T-helper 9 cell (primary cell): ENCODE measurements around the gene ARHGEF18.
A peak's percentile ranks its signal among the peaks of the same experiment; 100 is the strongest.
"Not testable (repeated sequence)": the region's sequence is repeated elsewhere in the genome, so short reads cannot be mapped to it uniquely, and the experiment has no call there.

ENCODE experiments used
- DNase-seq: peaks from one replicate; pipeline ENCODE4 v3.0.0-alpha.2; 2020
- total RNA-seq, 2 donors: gene quantifications; one replicate each; lab custom pipeline; 2026; lab: John Stamatoyannopoulos, UW

Gene ARHGEF18
- total RNA-seq: 361 to 440 reads per million in 2 donors

GRCh38 chr19:7348587-7349230 lies at the start of gene ARHGEF18:
Gene ARHGEF18, plus strand, starts transcription at chr19:7348937. Its CDS starts 13,954 bp downstream, at chr19:7362891.
- no peak for DNase-seq

- no peak for DNase-seq
Measured at GRCh38 chr19:7301525-7301924, 47.2 kb upstream of the ARHGEF18 start.

GRCh38 chr19:7303470-7303869 lies 45.3 kb upstream of the ARHGEF18 start:
- no peak for DNase-seq

- DNase-seq: no peak
Measured at GRCh38 chr19:7304200-7304599, 44.5 kb upstream of the ARHGEF18 start.

- no peak for DNase-seq
Measured at GRCh38 chr19:7307590-7308218, 41.0 kb upstream of the ARHGEF18 start.

GRCh38 chr19:7308327-7308726 lies 40.4 kb upstream of the ARHGEF18 start:
- DNase-seq: not testable (repeated sequence)

- no peak for DNase-seq
Measured at GRCh38 chr19:7311911-7312310, 36.8 kb upstream of the ARHGEF18 start.

- DNase-seq: no peak
Measured at GRCh38 chr19:7312816-7313215, 35.9 kb upstream of the ARHGEF18 start.

- DNase-seq: no peak
Measured at GRCh38 chr19:7318176-7318575, 30.6 kb upstream of the ARHGEF18 start.

- peak; percentile 23 for DNase-seq
Measured at GRCh38 chr19:7326105-7326877, 22.4 kb upstream of the ARHGEF18 start.

GRCh38 chr19:7327802-7328201 lies 20.9 kb upstream of the ARHGEF18 start:
- no peak for DNase-seq

GRCh38 chr19:7328647-7329046 lies 20.1 kb upstream of the ARHGEF18 start:
- DNase-seq: no peak

- DNase-seq: no peak
Measured at GRCh38 chr19:7331446-7331845, 17.3 kb upstream of the ARHGEF18 start.

- no peak for DNase-seq
Measured at GRCh38 chr19:7333198-7334118, 15.3 kb upstream of the ARHGEF18 start.

GRCh38 chr19:7336321-7336973 lies 12.3 kb upstream of the ARHGEF18 start:
- DNase-seq: no peak

GRCh38 chr19:7337380-7338194 lies 11.2 kb upstream of the ARHGEF18 start:
- no peak for DNase-seq

GRCh38 chr19:7340959-7341837 lies 7.5 kb upstream of the ARHGEF18 start:
- peak; percentile 84 for DNase-seq

- DNase-seq: no peak
Measured at GRCh38 chr19:7342143-7342542, 6.6 kb upstream of the ARHGEF18 start.

- DNase-seq: no peak
Measured at GRCh38 chr19:7346488-7346971, 2.2 kb upstream of the ARHGEF18 start.

- not testable (repeated sequence) for DNase-seq
Measured at GRCh38 chr19:7346997-7347396, 1.7 kb upstream of the ARHGEF18 start.
